ENCODE data around the gene SLC41A3.

DNA sequence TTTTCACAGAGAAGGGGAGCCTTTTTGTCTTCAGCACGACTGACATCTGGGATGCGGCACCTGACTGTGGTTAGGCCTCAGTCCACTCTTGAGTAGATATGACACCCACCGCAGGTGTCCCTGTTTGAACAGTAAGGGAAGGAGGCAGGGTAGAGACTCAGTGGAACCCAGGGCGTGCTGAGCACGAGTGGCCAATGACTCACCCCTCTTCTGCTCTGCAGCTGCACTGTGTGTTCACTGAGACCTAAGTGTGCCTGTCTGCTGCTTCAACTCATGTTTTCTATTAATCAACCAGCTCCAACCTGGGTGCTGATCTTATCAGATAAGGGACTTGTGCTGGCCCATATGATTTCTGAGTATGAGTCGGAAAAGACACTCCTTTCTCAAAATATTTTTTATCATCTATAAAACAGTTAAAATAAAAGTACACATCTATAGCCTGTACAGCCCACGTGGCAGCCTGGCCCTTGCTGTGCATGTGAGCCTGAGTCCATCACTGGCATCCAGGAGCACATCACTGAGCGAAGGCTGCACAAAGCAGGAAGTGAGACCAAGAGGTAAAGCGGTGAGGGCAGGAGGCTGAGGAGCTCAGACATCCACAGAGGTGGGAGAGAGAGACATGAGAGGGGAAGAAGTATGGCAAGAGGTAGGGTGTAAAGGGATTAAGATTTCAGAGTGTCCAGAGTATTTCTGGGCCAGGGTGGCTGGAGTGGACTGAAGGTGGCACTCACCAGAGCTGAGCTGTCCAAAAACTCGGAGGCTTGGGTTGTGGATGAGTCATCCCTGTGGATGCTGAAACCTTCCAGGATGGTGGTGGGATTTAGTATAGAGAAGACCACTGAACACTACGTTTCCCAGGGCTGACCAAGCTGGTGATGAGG lies 49.2 kb downstream of the SLC41A3 start:
- TF ChIP-seq, protein P1, sequence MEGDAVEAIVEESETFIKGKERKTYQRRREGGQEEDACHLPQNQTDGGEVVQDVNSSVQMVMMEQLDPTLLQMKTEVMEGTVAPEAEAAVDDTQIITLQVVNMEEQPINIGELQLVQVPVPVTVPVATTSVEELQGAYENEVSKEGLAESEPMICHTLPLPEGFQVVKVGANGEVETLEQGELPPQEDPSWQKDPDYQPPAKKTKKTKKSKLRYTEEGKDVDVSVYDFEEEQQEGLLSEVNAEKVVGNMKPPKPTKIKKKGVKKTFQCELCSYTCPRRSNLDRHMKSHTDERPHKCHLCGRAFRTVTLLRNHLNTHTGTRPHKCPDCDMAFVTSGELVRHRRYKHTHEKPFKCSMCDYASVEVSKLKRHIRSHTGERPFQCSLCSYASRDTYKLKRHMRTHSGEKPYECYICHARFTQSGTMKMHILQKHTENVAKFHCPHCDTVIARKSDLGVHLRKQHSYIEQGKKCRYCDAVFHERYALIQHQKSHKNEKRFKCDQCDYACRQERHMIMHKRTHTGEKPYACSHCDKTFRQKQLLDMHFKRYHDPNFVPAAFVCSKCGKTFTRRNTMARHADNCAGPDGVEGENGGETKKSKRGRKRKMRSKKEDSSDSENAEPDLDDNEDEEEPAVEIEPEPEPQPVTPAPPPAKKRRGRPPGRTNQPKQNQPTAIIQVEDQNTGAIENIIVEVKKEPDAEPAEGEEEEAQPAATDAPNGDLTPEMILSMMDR (IDR thresholded peaks at IDR 0.05) = no peak
- no peak for TF ChIP-seq POLR2AphosphoS5 (IDR thresholded peaks at IDR 0.05; ENCODE audit: insufficient read depth in 1 of 2, low read depth in 1 of 2)
